GM23248 (cell line): Measurements from ENCODE around the gene MTRR.

Source experiments
- EZH2 ChIP-seq: fragments of 200-600 bp; sonication (generic); IDR thresholded peaks from 2 replicates; pipeline ENCODE4 v1.6.1; 2018; ENCODE audit warnings: antibody characterized with exemption, mild to moderate bottlenecking; ENCODE audit not compliant: insufficient read depth, poor library complexity, severe bottlenecking
- EZH2phosphoT487 ChIP-seq: fragments of 200-600 bp; sonication (generic); IDR thresholded peaks from 2 replicates; pipeline ENCODE4 v1.6.1; 2018; ENCODE audit warnings: antibody characterized with exemption, moderate library complexity, mild to moderate bottlenecking, low read depth; ENCODE audit not compliant: insufficient read depth

GRCh38 chr5:7842531-7842930 lies 26.4 kb upstream of the MTRR start:
- TF ChIP-seq EZH2phosphoT487 (no peak), EZH2 (no peak)
